Measurements from ENCODE around the gene MED15.
"Not testable (repeated sequence)": the region's sequence is repeated elsewhere in the genome, so short reads cannot be mapped to it uniquely, and the experiment has no call there.

Gene MED15

DNA sequence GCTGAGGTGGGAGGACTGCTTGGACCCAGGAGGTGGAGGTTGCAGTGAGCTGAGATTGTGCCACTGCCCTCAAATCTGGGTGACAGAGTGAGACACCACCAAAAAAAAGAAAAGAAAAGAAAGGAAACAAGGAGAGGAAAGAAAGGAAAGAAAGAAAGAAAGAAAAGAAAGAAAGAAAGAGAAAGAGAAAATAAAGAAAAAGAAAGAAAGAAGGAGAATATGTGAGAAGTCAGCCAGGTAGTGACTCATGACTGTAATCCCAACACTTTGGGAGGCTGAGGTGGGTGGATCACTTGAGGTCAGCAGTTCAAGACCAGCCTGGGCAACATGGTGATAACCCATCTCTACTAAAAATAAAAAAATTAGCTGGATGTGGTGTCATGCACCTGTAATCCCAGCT lies 86.6 kb downstream of the MED15 start:
- not testable (repeated sequence) for H3K27me3 Mint-ChIP-seq; H3K36me3 Mint-ChIP-seq (ENCODE audit: insufficient read depth); H3K4me3 Mint-ChIP-seq; H3K27ac Mint-ChIP-seq (ENCODE audit: low read depth); DNase-seq (ENCODE audit: low spot score in 2 of 2); H3K4me1 Mint-ChIP-seq; H3K9me3 Mint-ChIP-seq; ATAC-seq (replicated peaks; ENCODE audit: extremely low read depth, poor library complexity, severe bottlenecking)

DNA sequence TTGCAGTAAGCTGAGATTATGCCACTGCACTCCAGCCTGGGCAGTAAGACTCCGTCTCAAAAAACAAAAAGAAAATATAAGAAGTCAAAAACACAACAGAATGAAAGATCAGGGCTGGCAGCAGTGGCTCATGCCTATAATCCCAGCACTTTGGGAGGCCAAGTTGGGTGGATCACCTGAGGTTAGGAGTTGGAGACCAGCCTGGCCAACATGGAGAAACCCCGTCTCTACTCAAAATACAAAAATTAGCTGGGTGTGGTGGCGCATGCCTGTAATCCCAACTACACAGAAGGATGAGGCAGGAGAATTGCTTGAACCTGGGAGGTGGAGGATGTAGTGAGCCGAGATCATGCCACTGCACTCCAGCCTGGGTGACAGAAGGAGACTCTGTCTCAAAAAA lies 87.1 kb downstream of the MED15 start:
- H3K4me1 Mint-ChIP-seq; H3K4me3 Mint-ChIP-seq; DNase-seq (ENCODE audit: low spot score in 2 of 2); H3K27ac Mint-ChIP-seq (ENCODE audit: low read depth); H3K9me3 Mint-ChIP-seq; ATAC-seq (replicated peaks; ENCODE audit: extremely low read depth, poor library complexity, severe bottlenecking); H3K27me3 Mint-ChIP-seq; H3K36me3 Mint-ChIP-seq (ENCODE audit: insufficient read depth): not testable (repeated sequence)

DNA sequence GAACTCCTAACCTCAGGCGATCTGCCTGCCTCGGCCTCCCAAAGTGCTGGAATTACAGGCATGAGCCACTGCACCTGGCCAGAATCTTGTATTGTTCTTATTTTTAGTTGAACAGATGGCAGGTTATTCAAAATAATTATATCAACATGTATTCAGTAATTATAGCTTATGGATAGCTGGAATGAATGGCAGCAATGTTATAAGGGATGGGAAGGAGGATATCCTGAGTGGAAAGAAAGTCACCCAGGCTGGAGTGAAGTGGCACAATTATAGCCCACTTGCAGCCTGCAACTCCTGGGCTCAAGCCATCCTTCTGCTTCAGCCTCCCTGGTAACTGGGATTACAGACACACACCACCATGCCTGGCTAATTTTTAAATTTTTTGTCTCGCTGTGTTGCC lies 88.1 kb downstream of the MED15 start:
- ATAC-seq (replicated peaks; ENCODE audit: extremely low read depth, poor library complexity, severe bottlenecking), result no peak
- H3K9me3 Mint-ChIP-seq, result no peaks in the 10 kb centered on the region
- peaks cover 5% of the 10 kb centered on the region for H3K4me1 Mint-ChIP-seq
- H3K27me3 Mint-ChIP-seq, result no peaks in the 10 kb centered on the region
- no peak overlapping the region for H3K4me3 Mint-ChIP-seq
- DNase-seq (ENCODE audit: low spot score in 2 of 2), result no peak
- H3K36me3 Mint-ChIP-seq (ENCODE audit: insufficient read depth), result peaks cover 1% of the 10 kb centered on the region
- no peak overlapping the region for H3K27ac Mint-ChIP-seq (ENCODE audit: low read depth)

DNA sequence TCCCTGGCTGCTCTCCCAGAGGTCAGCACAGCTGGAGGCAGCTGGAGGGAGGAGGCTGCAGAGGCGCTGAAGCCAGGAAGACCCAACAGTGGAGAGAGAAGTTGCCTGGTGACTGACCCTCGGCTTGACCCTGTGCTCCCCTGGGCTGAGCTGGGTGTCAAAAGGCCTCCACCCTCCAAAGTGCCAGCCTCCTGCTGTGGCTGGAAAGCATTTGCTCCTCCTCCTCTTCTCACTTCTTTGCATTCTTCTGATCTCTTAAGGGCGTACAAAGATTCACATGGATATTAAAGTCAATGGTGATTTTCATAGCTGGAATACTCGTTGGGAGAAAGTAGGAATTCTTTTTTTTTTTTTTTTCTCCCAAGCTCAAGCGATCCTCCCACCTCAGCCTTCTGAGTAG lies 91.7 kb downstream of the MED15 start:
- Mint-ChIP-seq H3K4me1 (no peaks in the 10 kb centered on the region), H3K36me3 (ENCODE audit: insufficient read depth) (peaks cover 3% of the 10 kb centered on the region), H3K4me3 (no peak overlapping the region), H3K27me3 (no peaks in the 10 kb centered on the region), H3K27ac (ENCODE audit: low read depth) (no peak overlapping the region), H3K9me3 (no peaks in the 10 kb centered on the region)
- ATAC-seq (replicated peaks; ENCODE audit: extremely low read depth, poor library complexity, severe bottlenecking) (no peak), DNase-seq (ENCODE audit: low spot score in 2 of 2) (no peak)

DNA sequence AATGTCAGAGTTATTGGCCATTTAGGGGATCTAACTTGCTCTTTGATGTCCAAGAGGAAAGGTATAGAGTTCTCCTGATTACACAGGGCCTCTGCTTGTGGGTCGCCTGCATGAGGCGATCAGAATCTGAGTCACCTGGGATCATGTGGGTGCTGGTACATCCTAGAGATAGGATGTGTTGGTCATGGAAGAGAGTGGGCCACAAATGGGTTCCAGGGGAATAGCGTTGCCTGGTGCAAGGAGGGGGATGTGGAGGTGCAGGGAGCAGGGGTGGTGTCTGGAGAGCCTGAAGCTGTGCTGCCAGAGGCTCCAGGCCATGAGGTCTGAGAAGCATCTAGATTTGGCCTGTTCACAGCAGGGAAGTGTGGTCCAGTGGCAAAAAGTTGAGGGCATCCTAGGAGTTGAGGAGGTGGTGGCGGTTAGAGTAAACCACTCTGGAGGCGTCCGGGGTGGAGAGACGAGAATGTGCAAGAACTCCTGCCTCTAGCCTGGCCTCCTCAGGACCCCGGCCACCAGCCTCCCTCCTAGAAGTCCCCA lies 92.8 kb downstream of the MED15 start:
- DNase-seq (ENCODE audit: low spot score in 2 of 2) (no peak), ATAC-seq (replicated peaks; ENCODE audit: extremely low read depth, poor library complexity, severe bottlenecking) (no peak)
- no peak overlapping the region for H3K4me3 Mint-ChIP-seq
- H3K27me3 Mint-ChIP-seq, result no peaks in the 10 kb centered on the region
- peaks cover 3% of the 10 kb centered on the region for H3K36me3 Mint-ChIP-seq (ENCODE audit: insufficient read depth)
- H3K27ac Mint-ChIP-seq (ENCODE audit: low read depth), result no peak overlapping the region
- no peaks in the 10 kb centered on the region for H3K4me1 Mint-ChIP-seq
- H3K9me3 Mint-ChIP-seq, result no peaks in the 10 kb centered on the region

DNA sequence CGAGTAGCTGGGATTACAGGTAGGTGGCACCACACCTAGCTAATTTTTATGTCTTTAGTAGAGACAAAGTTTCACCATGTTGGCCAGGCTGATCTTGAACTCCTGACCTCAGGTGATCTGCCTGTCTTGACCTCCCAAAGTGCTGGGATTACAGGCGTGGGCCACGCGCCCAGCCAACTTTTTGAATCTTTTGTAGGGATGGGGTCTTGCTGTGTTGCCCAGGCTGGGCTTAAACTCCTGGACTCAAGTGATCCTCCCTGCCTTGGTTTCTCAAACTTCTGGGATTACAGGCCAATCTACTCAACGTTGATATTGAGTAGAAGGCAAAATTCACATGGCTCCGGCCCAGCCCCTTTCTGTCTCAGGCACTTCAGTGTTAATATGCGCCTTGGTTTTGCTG lies 93.9 kb downstream of the MED15 start:
- H3K4me3 Mint-ChIP-seq, result no peak overlapping the region
- no peak for DNase-seq (ENCODE audit: low spot score in 2 of 2)
- no peak for ATAC-seq (replicated peaks; ENCODE audit: extremely low read depth, poor library complexity, severe bottlenecking)
- H3K9me3 Mint-ChIP-seq, result no peaks in the 10 kb centered on the region
- H3K27ac Mint-ChIP-seq (ENCODE audit: low read depth), result no peak overlapping the region
- H3K27me3 Mint-ChIP-seq, result no peaks in the 10 kb centered on the region
- peaks cover 7% of the 10 kb centered on the region for H3K4me1 Mint-ChIP-seq
- peaks cover 3% of the 10 kb centered on the region for H3K36me3 Mint-ChIP-seq (ENCODE audit: insufficient read depth)

GRCh38 chr22:20602609-20603164 lies 95.3 kb downstream of the MED15 start:
- ATAC-seq (replicated peaks; ENCODE audit: extremely low read depth, poor library complexity, severe bottlenecking) (no peak), DNase-seq (ENCODE audit: low spot score in 2 of 2) (no peak)
- no peak overlapping the region for H3K27ac Mint-ChIP-seq (ENCODE audit: low read depth)
- H3K36me3 Mint-ChIP-seq (ENCODE audit: insufficient read depth), result peaks cover 1% of the 10 kb centered on the region
- H3K9me3 Mint-ChIP-seq, result no peaks in the 10 kb centered on the region
- H3K4me3 Mint-ChIP-seq, result no peak overlapping the region
- peaks cover 11% of the 10 kb centered on the region for H3K4me1 Mint-ChIP-seq
- H3K27me3 Mint-ChIP-seq, result no peaks in the 10 kb centered on the region

DNA sequence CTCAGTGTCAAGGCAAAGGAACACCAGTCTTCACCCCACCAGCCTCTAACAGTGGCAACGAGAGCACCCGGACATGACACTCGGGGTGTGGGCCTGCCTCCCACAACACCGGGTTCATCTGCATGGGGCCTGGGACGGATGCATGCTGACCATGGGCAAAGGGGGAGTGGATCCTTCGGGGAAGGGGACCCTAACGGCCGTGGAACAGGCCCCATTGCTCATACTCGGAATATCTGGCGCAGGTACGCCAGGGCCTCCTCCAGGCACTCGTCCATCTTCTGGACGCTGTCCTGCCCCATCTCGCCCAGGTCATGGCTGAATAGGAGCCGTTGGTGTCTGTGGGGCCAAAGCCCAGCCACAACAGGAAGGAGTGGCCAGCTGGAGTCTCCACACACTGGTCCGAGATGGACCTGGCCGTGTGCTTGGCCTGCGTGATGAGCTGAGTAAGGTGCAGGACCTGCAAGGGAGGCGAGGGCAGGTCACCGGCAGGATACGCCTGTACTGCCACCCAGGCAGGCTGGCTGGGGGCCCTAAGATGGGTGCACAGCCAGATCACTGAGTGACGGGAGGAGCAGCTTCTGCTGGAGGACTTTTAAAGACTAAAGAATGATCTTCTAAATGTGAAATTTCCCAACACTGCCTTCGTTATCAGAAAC lies 96.8 kb downstream of the MED15 start:
- Mint-ChIP-seq H3K9me3 (no peaks in the 10 kb centered on the region), H3K27ac (ENCODE audit: low read depth) (no peak overlapping the region), H3K4me3 (no peak overlapping the region), H3K4me1 (peaks cover 11% of the 10 kb centered on the region), H3K36me3 (ENCODE audit: insufficient read depth) (peaks cover 1% of the 10 kb centered on the region), H3K27me3 (no peaks in the 10 kb centered on the region)
- DNase-seq (ENCODE audit: low spot score in 2 of 2) (no peak), ATAC-seq (replicated peaks; ENCODE audit: extremely low read depth, poor library complexity, severe bottlenecking) (no peak)

GRCh38 chr22:20604776-20605221 lies 97.4 kb downstream of the MED15 start:
- no peak for ATAC-seq (replicated peaks; ENCODE audit: extremely low read depth, poor library complexity, severe bottlenecking)
- no peaks in the 10 kb centered on the region for H3K27me3 Mint-ChIP-seq

DNA sequence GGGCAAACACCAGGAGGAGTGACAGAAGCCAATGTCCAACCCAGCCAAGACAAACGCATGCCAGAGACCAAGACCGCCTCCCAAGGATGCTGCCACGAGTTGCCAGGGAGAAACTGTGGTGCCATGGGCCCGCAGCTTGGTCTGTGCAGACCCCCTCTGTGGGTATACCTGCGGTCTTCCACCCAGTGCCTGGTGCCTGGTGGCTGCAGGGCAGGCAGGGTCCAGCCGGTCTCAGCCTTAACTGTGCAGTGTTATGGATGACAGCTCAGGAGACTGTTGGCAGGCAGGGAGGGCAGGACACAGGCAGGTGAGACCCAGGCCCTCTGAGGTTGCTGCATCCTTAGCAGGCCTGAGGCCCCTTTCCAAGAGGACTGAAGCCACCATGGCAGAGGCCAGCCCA lies 97.9 kb downstream of the MED15 start:
- no peak overlapping the region for H3K4me3 Mint-ChIP-seq
- no peaks in the 10 kb centered on the region for H3K27me3 Mint-ChIP-seq
- DNase-seq (ENCODE audit: low spot score in 2 of 2) (no peak), ATAC-seq (replicated peaks; ENCODE audit: extremely low read depth, poor library complexity, severe bottlenecking) (no peak)
- H3K36me3 Mint-ChIP-seq (ENCODE audit: insufficient read depth), result peaks cover 1% of the 10 kb centered on the region
- no peaks in the 10 kb centered on the region for H3K9me3 Mint-ChIP-seq
- peaks cover 11% of the 10 kb centered on the region for H3K4me1 Mint-ChIP-seq
- no peak overlapping the region for H3K27ac Mint-ChIP-seq (ENCODE audit: low read depth)

More at GRCh38 chr22:20604776-20605221, 97.4 kb downstream of the MED15 start:
- Mint-ChIP-seq H3K4me1 (peaks cover 11% of the 10 kb centered on the region), H3K27ac (ENCODE audit: low read depth) (no peak overlapping the region), H3K4me3 (no peak overlapping the region), H3K36me3 (ENCODE audit: insufficient read depth) (peaks cover 1% of the 10 kb centered on the region), H3K9me3 (no peaks in the 10 kb centered on the region)
- no peak for DNase-seq (ENCODE audit: low spot score in 2 of 2)

DNA sequence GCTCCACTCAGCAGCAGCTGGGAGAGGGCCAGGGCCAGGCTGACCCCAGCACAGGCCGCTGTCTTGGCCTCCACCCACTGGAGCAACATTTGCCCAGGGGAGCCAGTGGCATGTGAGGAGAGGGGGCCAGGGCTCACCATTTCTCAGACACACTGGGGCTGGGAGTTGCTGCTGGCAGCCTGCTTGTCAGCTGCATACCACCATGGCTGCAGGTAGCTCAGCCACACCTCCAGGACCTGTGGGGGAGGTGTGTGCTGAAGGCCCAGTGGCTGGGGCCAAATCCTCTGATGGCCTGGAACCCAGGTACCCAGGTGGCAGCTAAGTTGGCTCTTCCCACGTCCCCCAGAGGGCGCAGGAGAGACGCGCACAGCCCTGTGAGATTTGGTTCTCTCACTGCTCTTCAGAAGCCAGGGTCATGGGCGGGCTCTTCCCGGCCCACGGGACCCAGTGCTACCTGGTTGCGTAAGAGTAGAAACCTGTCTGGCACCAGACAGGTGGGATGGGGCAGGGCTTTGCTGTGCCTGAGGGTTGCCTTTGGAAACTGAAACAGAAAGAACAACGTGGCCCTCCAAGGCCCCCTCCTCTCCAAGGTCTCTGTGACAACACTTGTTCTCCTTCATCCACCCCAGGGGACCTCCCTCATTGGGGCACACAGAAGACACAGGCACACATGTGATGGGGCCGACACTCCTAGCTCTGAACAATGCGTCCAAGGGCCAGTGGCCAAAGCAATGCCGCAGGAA lies 98.8 kb downstream of the MED15 start:
- Mint-ChIP-seq H3K27ac (ENCODE audit: low read depth) (peak overlapping the region; percentile 49), H3K4me1 (peaks cover 11% of the 10 kb centered on the region), H3K9me3 (no peaks in the 10 kb centered on the region), H3K27me3 (no peaks in the 10 kb centered on the region), H3K36me3 (ENCODE audit: insufficient read depth) (peaks cover 1% of the 10 kb centered on the region), H3K4me3 (no peak overlapping the region)
- DNase-seq (ENCODE audit: low spot score in 2 of 2) (peak; percentile 46 to 52), ATAC-seq (replicated peaks; ENCODE audit: extremely low read depth, poor library complexity, severe bottlenecking) (peak; percentile 90)

GRCh38 chr22:20606784-20607128 lies 99.3 kb downstream of the MED15 start:
- ATAC-seq (replicated peaks; ENCODE audit: extremely low read depth, poor library complexity, severe bottlenecking), result no peak
- H3K9me3 Mint-ChIP-seq, result no peaks in the 10 kb centered on the region
- DNase-seq (ENCODE audit: low spot score in 2 of 2), result no peak
- H3K4me1 Mint-ChIP-seq, result peaks cover 11% of the 10 kb centered on the region
- no peak overlapping the region for H3K4me3 Mint-ChIP-seq
- H3K36me3 Mint-ChIP-seq (ENCODE audit: insufficient read depth), result peaks cover 1% of the 10 kb centered on the region
- H3K27me3 Mint-ChIP-seq, result no peaks in the 10 kb centered on the region
- peak overlapping the region; percentile 49 for H3K27ac Mint-ChIP-seq (ENCODE audit: low read depth)

All from central memory CD8-positive, alpha-beta T cell (primary cell).